HepG2 (cell line): ENCODE results near the gene PDSS2. TPM values are rescaled to one million over a fixed set of nuclear protein-coding genes. Genes with fewer than 3 reads are reported as not detected.

Experiments
- ARID3A ChIP-seq: IDR thresholded peaks from 2 replicates; pipeline ENCODE4 v1.6.1; 2012; ENCODE audit warnings: low read depth, low read length, improper control_type of control experiment
- ASH2L ChIP-seq: fragments of 300-600, 200-600 bp; sonication (generic); IDR thresholded peaks from 2 replicates; pipeline ENCODE4 v1.7.0; 2017; ENCODE audit warnings: low read depth, mild to moderate bottlenecking, moderate library complexity, mixed read lengths, low read length; ENCODE audit not compliant: insufficient read length
- CC2D1A ChIP-seq: sonication (generic); formaldehyde crosslinking; IDR thresholded peaks from 2 replicates; pipeline ENCODE4 v1.8.1; 2023; ENCODE audit warnings: mild to moderate bottlenecking, missing genetic modification reagents
- EZH2 ChIP-seq: conservative IDR thresholded peaks from 2 replicates; pipeline ENCODE4 v1.6.1; 2012; ENCODE audit warnings: mild to moderate bottlenecking, low read depth, low read length, moderate library complexity
- FOXC1 ChIP-seq: sonication (generic); formaldehyde crosslinking; IDR thresholded peaks from 2 replicates; pipeline ENCODE4 v1.8.0; 2022; ENCODE audit warnings: mild to moderate bottlenecking, missing genetic modification reagents, borderline replicate concordance
- GMEB2 ChIP-seq: IDR thresholded peaks from 2 replicates; pipeline ENCODE4 v1.6.1; 2016; ENCODE audit warnings: missing biosample characterization, missing genetic modification reagents, low read depth
- GZF1 ChIP-seq: sonication (generic); formaldehyde crosslinking; IDR thresholded peaks from 2 replicates; pipeline ENCODE4 v1.5.1; 2020; ENCODE audit warnings: mild to moderate bottlenecking, missing genetic modification reagents
- KAT7 ChIP-seq: IDR thresholded peaks from 2 replicates; pipeline ENCODE4 v1.6.1; 2018; ENCODE audit warnings: borderline replicate concordance, missing compliant biosample characterization
- MAZ ChIP-seq, 2 experiments: sonication (generic) in 1 of 2; formaldehyde crosslinking in 1 of 2; IDR thresholded peaks; 2 replicates each; pipeline versions ENCODE4 v1.5.0 to v1.6.1; 2012 to 2020; ENCODE audit warnings: low read depth in 2 of 2, mild to moderate bottlenecking in 2 of 2, borderline replicate concordance in 1 of 2, improper control_type of control experiment in 1 of 2, low read length in 1 of 2, missing genetic modification reagents in 1 of 2, moderate library complexity in 1 of 2
- MED1 ChIP-seq: sonication (generic); formaldehyde crosslinking; IDR thresholded peaks from 2 replicates; pipeline ENCODE4 v1.4.0; 2020; ENCODE audit warnings: missing genetic modification reagents
- POLR2G ChIP-seq: fragments of 200-400 bp; formaldehyde crosslinking; IDR thresholded peaks from 2 replicates; pipeline ENCODE4 v1.6.1; 2018; ENCODE audit warnings: mild to moderate bottlenecking, low read depth, low read length, moderate library complexity
- RBM22 ChIP-seq: fragments of 200-400 bp; formaldehyde crosslinking; optimal IDR thresholded peaks from 2 replicates; pipeline ENCODE3; 2017; ENCODE audit warnings: mild to moderate bottlenecking, low read length, moderate library complexity
- SAP130 ChIP-seq: IDR thresholded peaks from 2 replicates; pipeline ENCODE4 v1.6.1; 2016; ENCODE audit warnings: low read depth
- TBL1XR1 ChIP-seq: fragments of 150-350 bp; IDR thresholded peaks from 2 replicates; pipeline ENCODE4 v1.6.1; 2014; ENCODE audit warnings: borderline replicate concordance, low read length; ENCODE audit not compliant: partially characterized antibody
- ZBTB34 ChIP-seq: sonication (generic); formaldehyde crosslinking; IDR thresholded peaks from 2 replicates; pipeline ENCODE4 v1.8.0; 2022; ENCODE audit warnings: mild to moderate bottlenecking, missing genetic modification reagents
- ZNF143 ChIP-seq: sonication (generic); formaldehyde crosslinking; IDR thresholded peaks from 2 replicates; pipeline ENCODE4 v1.4.0; 2020; ENCODE audit warnings: missing genetic modification reagents
- ZNF20 ChIP-seq: sonication (generic); formaldehyde crosslinking; IDR thresholded peaks from 2 replicates; pipeline ENCODE4 v1.4.0; 2020; ENCODE audit warnings: mild to moderate bottlenecking, moderate library complexity, missing genetic modification reagents
- ZNF207 ChIP-seq: fragments of 450-650 bp; IDR thresholded peaks from 2 replicates; pipeline ENCODE4 v1.6.1; 2016; ENCODE audit warnings: antibody characterized with exemption, borderline replicate concordance
- ZNF264 ChIP-seq: sonication (generic); formaldehyde crosslinking; IDR thresholded peaks from 2 replicates; pipeline ENCODE4 v1.4.0; 2020; ENCODE audit warnings: missing genetic modification reagents
- ZNF556 ChIP-seq: sonication (generic); formaldehyde crosslinking; IDR thresholded peaks from 2 replicates; pipeline ENCODE4 v1.4.0; 2020; ENCODE audit warnings: mild to moderate bottlenecking, missing genetic modification reagents, borderline replicate concordance
- ZNF570 ChIP-seq: sonication (generic); formaldehyde crosslinking; IDR thresholded peaks from 2 replicates; pipeline ENCODE4 v1.4.0; 2020; ENCODE audit warnings: mild to moderate bottlenecking, missing genetic modification reagents, borderline replicate concordance
- ZNF639 ChIP-seq: conservative IDR thresholded peaks from 2 replicates; pipeline ENCODE4 v1.6.1; 2018; ENCODE audit warnings: missing genetic modification reagents
- polyA plus RNA-seq, 8 experiments: library from polyadenylated mRNA; depleted of rRNA in 3 of 8; stranded (reverse) in 7 of 8; unstranded in 1 of 8; fragments of >200 nt; fragmentation: Illumina TruSeq in 4 of 8; extraction: Trizol in 4 of 8; gene quantifications; 2 replicates each; pipeline versions ENCODE4 v1.2.1 to v1.2.3, GENCODE V29; 2011 to 2016; ENCODE audit warnings: low read depth in 4 of 8, missing spikeins in 1 of 8, mixed read lengths in 1 of 8; ENCODE audit not compliant: insufficient read depth in 1 of 8
- total RNA-seq, 5 experiments: library from RNA; depleted of rRNA; stranded (reverse); fragments of >200 nt; fragmentation: Illumina TruSeq; extraction: Trizol; gene quantifications; 2 replicates each; pipeline ENCODE4 v1.2.3, GENCODE V29; 2016; ENCODE audit warnings: low read depth in 1 of 5

The PDSS2 gene
- total and polyA plus RNA-seq, 2 of the 13 experiments (the other 11 are each of a cell fraction or from before 2014, with no cell fraction given), result 16.2 to 17.0 TPM

GRCh38 chr6:107152638-107153430 is 306.5 kb downstream of the PDSS2 start (continued):
- TF ChIP-seq EZH2 (no peak), ARID3A (peak; percentile 93), ZNF570 (CRISPR knock-in tag) (no peak), MAZ (IDR thresholded peaks at IDR 0.05; ENCODE audit: borderline replicate concordance, low read depth, low read length) (no peak), MAZ (CRISPR knock-in tag; IDR thresholded peaks at IDR 0.05; ENCODE audit: low read depth) (no peak), MED1 (CRISPR knock-in tag) (0 out of 2 replicates have a peak, but pooled peaks have one; percentile 27), TBL1XR1 (no peak), ZBTB34 (CRISPR knock-in tag) (no peak), ASH2L (peak; percentile 45), SAP130 (CRISPR knock-in tag) (peak; percentile 53), FOXC1 (CRISPR knock-in tag) (no peak), KAT7 (CRISPR knock-in tag) (no peak), CC2D1A (CRISPR knock-in tag) (no peak), GZF1 (CRISPR knock-in tag) (no peak), ZNF264 (CRISPR knock-in tag) (no peak), ZNF207 (no peak), POLR2G (0 out of 2 replicates have a peak, but pooled peaks have one; percentile 25), ZNF639 (CRISPR knock-in tag) (no peak), GMEB2 (CRISPR knock-in tag) (no peak), ZNF556 (CRISPR knock-in tag) (no peak), ZNF20 (CRISPR knock-in tag) (no peak), ZNF143 (CRISPR knock-in tag) (no peak), RBM22 (no peak)
